NCI-H2171 treated with DMSO at 0.1 percent for 48 hours (cell line): ENCODE data around the gene S100A4.
A peak's percentile ranks its signal among the peaks of the same experiment; 100 is the strongest.
"Not testable (repeated sequence)": the region's sequence is repeated elsewhere in the genome, so short reads cannot be mapped to it uniquely, and the experiment has no call there.

Source experiments
- DNase-seq: peaks from one replicate; lab custom pipeline; 2025; lab: John Stamatoyannopoulos, UW

S100A4 gene

GRCh38 chr1:153545067-153546055 is at the start of gene S100A4:
TSS of gene S100A4 (minus strand) at chr1:153545806. CDS start at chr1:153544794, 1,012 bp downstream.
- peak; percentile 95 for DNase-seq

GRCh38 chr1:153592748-153593147 is 47.1 kb upstream of the S100A4 start:
- no peak for DNase-seq

GRCh38 chr1:153588482-153588881 is 42.9 kb upstream of the S100A4 start:
- DNase-seq, result no peak

- not testable (repeated sequence) for DNase-seq
These were observed 42.4 kb upstream of the S100A4 start for GRCh38 chr1:153588033-153588432.

- no peak for DNase-seq
These were observed 41.7 kb upstream of the S100A4 start for GRCh38 chr1:153587314-153587713.

- no peak for DNase-seq
These were observed 40.7 kb upstream of the S100A4 start for GRCh38 chr1:153586347-153586746.

- no peak for DNase-seq
These were observed 39.4 kb upstream of the S100A4 start for GRCh38 chr1:153585006-153585405.

- DNase-seq, result no peak
These were observed 38.4 kb upstream of the S100A4 start for GRCh38 chr1:153583976-153584375.

GRCh38 chr1:153583514-153583913 is 37.9 kb upstream of the S100A4 start:
- not testable (repeated sequence) for DNase-seq

GRCh38 chr1:153582836-153583235 is 37.2 kb upstream of the S100A4 start:
- not testable (repeated sequence) for DNase-seq

- DNase-seq, result no peak
These were observed 33.3 kb upstream of the S100A4 start for GRCh38 chr1:153578936-153579335.

- no peak for DNase-seq
These were observed 32.9 kb upstream of the S100A4 start for GRCh38 chr1:153578490-153578889.

GRCh38 chr1:153577624-153578051 is 32.0 kb upstream of the S100A4 start:
- DNase-seq, result no peak

GRCh38 chr1:153577138-153577537 is 31.5 kb upstream of the S100A4 start:
- DNase-seq, result no peak

GRCh38 chr1:153575497-153575896 is 29.9 kb upstream of the S100A4 start:
- DNase-seq, result not testable (repeated sequence)

- not testable (repeated sequence) for DNase-seq
These were observed 29.5 kb upstream of the S100A4 start for GRCh38 chr1:153575081-153575491.

- no peak for DNase-seq
These were observed 27.7 kb upstream of the S100A4 start for GRCh38 chr1:153573351-153573750.

- no peak for DNase-seq
These were observed 27.0 kb upstream of the S100A4 start for GRCh38 chr1:153572569-153573015.

GRCh38 chr1:153571706-153572105 is 26.1 kb upstream of the S100A4 start:
- no peak for DNase-seq

- no peak for DNase-seq
These were observed 25.3 kb upstream of the S100A4 start for GRCh38 chr1:153570874-153571273.

- DNase-seq, result no peak
These were observed 23.9 kb upstream of the S100A4 start for GRCh38 chr1:153569465-153569864.

GRCh38 chr1:153568367-153569099 is 22.9 kb upstream of the S100A4 start:
- DNase-seq, result peak; percentile 92
